Smooth muscle cell (in vitro differentiated cells): ENCODE data around the gene CCDC9B. TPM values are rescaled to one million over a fixed set of nuclear protein-coding genes. Genes with fewer than 3 reads are reported as not detected.
A peak's percentile ranks its signal among the peaks of the same experiment; 100 is the strongest.

Source experiments
- DNase-seq: peaks from one replicate; lab custom pipeline; 2025; ENCODE audit not compliant: unreplicated experiment; lab: John Stamatoyannopoulos, UW
- H2AFZ ChIP-seq: fragments of 200-600 bp; sonication (generic); 2 replicates; pipeline ENCODE4 v1.6.0; 2016; ENCODE audit warnings: antibody characterized with exemption, low read depth, mild to moderate bottlenecking
- H3F3A ChIP-seq: fragments of 200-600 bp; sonication (generic); 2 replicates; pipeline ENCODE4 v1.6.0; 2017; ENCODE audit warnings: antibody characterized with exemption, low read depth
- H3K27ac ChIP-seq: fragments of 200-600 bp; sonication (generic); 2 replicates; pipeline ENCODE4 v1.5.1; 2016; ENCODE audit warnings: low read depth, mild to moderate bottlenecking
- H3K27me3 ChIP-seq: fragments of 200-600 bp; sonication (generic); 2 replicates; pipeline ENCODE4 v1.6.1; 2016; ENCODE audit warnings: low read depth, mild to moderate bottlenecking
- H3K36me3 ChIP-seq: fragments of 200-600 bp; sonication (generic); 2 replicates; pipeline ENCODE4 v1.5.1; 2016; ENCODE audit warnings: low read depth
- H3K4me1 ChIP-seq: fragments of 200-600 bp; sonication (generic); 2 replicates; pipeline ENCODE4 v1.5.1; 2016; ENCODE audit warnings: low read depth
- H3K4me2 ChIP-seq: fragments of 200-600 bp; sonication (generic); 2 replicates; pipeline ENCODE4 v1.6.0; 2016; ENCODE audit warnings: mild to moderate bottlenecking
- H3K4me3 ChIP-seq: fragments of 200-600 bp; sonication (generic); 2 replicates; pipeline ENCODE4 v1.5.1; 2016; ENCODE audit warnings: mild to moderate bottlenecking
- H3K79me2 ChIP-seq: fragments of 200-600 bp; sonication (generic); 2 replicates; pipeline ENCODE4 v1.6.0; 2016; ENCODE audit warnings: low read depth, mild to moderate bottlenecking
- H3K9ac ChIP-seq: fragments of 200-600 bp; sonication (generic); 2 replicates; pipeline ENCODE4 v1.6.0; 2016; ENCODE audit warnings: low read depth
- H3K9me3 ChIP-seq: fragments of 200-600 bp; sonication (generic); replicated peaks from 2 replicates; pipeline ENCODE4 v1.5.1; 2016; ENCODE audit warnings: low read depth
- H4K20me1 ChIP-seq: fragments of 200-600 bp; sonication (generic); 2 replicates; pipeline ENCODE4 v1.6.0; 2016; ENCODE audit warnings: low read depth
- WGBS: methylation state at CpG from one replicate; pipeline ENCODE4 v1.1.7; 2016; ENCODE audit warnings: low lambda C conversion rate; 5-methylcytosine and 5-hydroxymethylcytosine counted together
- polyA plus RNA-seq: library from polyadenylated mRNA; unstranded; fragments of >200 nt; fragmentation: Nextera tagmentation; extraction: Ambion mirVana; gene quantifications from 2 replicates; pipeline ENCODE4 v1.2.1, GENCODE V29; 2016
- total RNA-seq: library from RNA; depleted of rRNA; stranded (reverse); fragments of >200 nt; gene quantifications from 2 replicates; pipeline ENCODE4 v1.2.3, GENCODE V29; 2014
- TF ChIP-seq, protein P1 (sequence below): fragments of 200-600 bp; sonication (generic); IDR thresholded peaks from 2 replicates; pipeline ENCODE4 v1.5.1; 2017; ENCODE audit warnings: borderline replicate concordance, mild to moderate bottlenecking, antibody characterized with exemption; ENCODE audit not compliant: insufficient read depth, poor library complexity, severe bottlenecking

CCDC9B gene
- total and polyA plus RNA-seq, 2 experiments from 2014 or later: 0.97 to 3.8 TPM

- Histone ChIP-seq H3K27ac (no peak overlapping the region), H3F3A (no peaks in the 10 kb centered on the region), H3K79me2 (no peaks in the 10 kb centered on the region), H4K20me1 (no peaks in the 10 kb centered on the region), H3K9me3 (no peaks in the 10 kb centered on the region), H3K4me3 (no peak overlapping the region), H3K4me2 (no peak overlapping the region), H3K4me1 (no peaks in the 10 kb centered on the region), H3K27me3 (no peaks in the 10 kb centered on the region), H2AFZ (no peak overlapping the region), H3K9ac (no peak overlapping the region), H3K36me3 (no peaks in the 10 kb centered on the region)
- TF ChIP-seq, protein P1, sequence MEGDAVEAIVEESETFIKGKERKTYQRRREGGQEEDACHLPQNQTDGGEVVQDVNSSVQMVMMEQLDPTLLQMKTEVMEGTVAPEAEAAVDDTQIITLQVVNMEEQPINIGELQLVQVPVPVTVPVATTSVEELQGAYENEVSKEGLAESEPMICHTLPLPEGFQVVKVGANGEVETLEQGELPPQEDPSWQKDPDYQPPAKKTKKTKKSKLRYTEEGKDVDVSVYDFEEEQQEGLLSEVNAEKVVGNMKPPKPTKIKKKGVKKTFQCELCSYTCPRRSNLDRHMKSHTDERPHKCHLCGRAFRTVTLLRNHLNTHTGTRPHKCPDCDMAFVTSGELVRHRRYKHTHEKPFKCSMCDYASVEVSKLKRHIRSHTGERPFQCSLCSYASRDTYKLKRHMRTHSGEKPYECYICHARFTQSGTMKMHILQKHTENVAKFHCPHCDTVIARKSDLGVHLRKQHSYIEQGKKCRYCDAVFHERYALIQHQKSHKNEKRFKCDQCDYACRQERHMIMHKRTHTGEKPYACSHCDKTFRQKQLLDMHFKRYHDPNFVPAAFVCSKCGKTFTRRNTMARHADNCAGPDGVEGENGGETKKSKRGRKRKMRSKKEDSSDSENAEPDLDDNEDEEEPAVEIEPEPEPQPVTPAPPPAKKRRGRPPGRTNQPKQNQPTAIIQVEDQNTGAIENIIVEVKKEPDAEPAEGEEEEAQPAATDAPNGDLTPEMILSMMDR: no peak
- WGBS: 19% methylated on average over 2 of the region's 2 CpGs
- DNase-seq: no peak
These were observed 32.2 kb upstream of the CCDC9B start for GRCh38 chr15:40372981-40373380.

- no peaks in the 10 kb centered on the region for H3K79me2 ChIP-seq
- no peaks in the 10 kb centered on the region for H3K27me3 ChIP-seq
- no peak overlapping the region for H3K9ac ChIP-seq
- DNase-seq: no peak
- no peak overlapping the region for H3K27ac ChIP-seq
- no peaks in the 10 kb centered on the region for H3K9me3 ChIP-seq
- no peak overlapping the region for H3K4me3 ChIP-seq
- 93% methylated on average over 13 of the region's 13 CpGs for WGBS
- no peaks in the 10 kb centered on the region for H3F3A ChIP-seq
- no peak overlapping the region for H2AFZ ChIP-seq
- no peaks in the 10 kb centered on the region for H3K36me3 ChIP-seq
- TF ChIP-seq, protein P1: no peak
- H3K4me1 ChIP-seq: no peaks in the 10 kb centered on the region
- no peaks in the 10 kb centered on the region for H4K20me1 ChIP-seq
- no peak overlapping the region for H3K4me2 ChIP-seq
These were observed 29.2 kb upstream of the CCDC9B start for GRCh38 chr15:40369971-40370370.

- no peaks in the 10 kb centered on the region for H3K79me2 ChIP-seq
- no peak overlapping the region for H3K9ac ChIP-seq
- DNase-seq: no peak
- no peak overlapping the region for H3K4me3 ChIP-seq
- no peaks in the 10 kb centered on the region for H3K36me3 ChIP-seq
- no peaks in the 10 kb centered on the region for H4K20me1 ChIP-seq
- H3K27me3 ChIP-seq: no peaks in the 10 kb centered on the region
- WGBS: 93% methylated on average over 9 of the region's 10 CpGs
- TF ChIP-seq, protein P1: no peak
- H3K27ac ChIP-seq: no peak overlapping the region
- H3K4me2 ChIP-seq: no peak overlapping the region
- no peaks in the 10 kb centered on the region for H3K9me3 ChIP-seq
- H2AFZ ChIP-seq: no peak overlapping the region
- H3K4me1 ChIP-seq: no peaks in the 10 kb centered on the region
- H3F3A ChIP-seq: no peaks in the 10 kb centered on the region
These were observed 28.7 kb upstream of the CCDC9B start for GRCh38 chr15:40369474-40369869.

DNA sequence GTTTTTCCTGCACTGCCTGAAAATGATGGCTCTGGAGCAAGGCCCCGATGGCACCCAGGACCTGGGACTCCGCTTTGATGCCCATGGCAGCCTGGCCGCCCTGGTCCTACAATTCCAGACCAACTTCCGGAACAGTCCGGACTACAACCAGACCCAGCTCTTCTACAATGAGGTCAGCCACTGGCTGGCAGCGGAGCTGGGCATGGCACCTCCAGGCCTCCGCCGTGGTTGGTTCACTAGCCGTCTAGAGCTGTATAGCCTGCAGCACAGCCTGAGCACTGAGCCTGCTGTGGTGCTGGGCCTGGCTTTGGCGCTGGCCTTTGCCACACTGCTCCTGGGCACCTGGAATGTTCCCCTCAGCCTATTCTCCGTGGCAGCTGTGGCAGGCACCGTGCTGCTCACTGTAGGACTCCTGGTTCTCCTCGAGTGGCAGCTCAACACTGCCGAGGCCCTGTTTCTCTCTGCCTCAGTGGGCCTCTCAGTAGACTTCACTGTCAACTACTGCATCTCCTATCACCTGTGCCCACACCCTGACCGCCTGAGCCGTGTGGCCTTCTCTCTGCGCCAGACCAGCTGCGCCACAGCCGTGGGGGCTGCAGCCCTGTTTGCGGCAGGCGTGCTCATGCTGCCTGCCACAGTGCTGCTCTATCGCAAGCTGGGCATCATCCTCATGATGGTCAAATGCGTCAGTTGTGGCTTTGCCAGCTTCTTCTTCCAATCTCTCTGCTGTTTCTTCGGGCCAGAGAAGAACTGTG is 28.2 kb upstream of the CCDC9B start:
- Histone ChIP-seq H3K4me2 (no peak overlapping the region), H3K9ac (no peak overlapping the region), H3K79me2 (no peaks in the 10 kb centered on the region), H3K4me3 (no peak overlapping the region), H2AFZ (peak overlapping the region; percentile 9), H3F3A (no peaks in the 10 kb centered on the region), H3K36me3 (no peaks in the 10 kb centered on the region), H3K27me3 (no peaks in the 10 kb centered on the region), H3K9me3 (no peaks in the 10 kb centered on the region), H3K27ac (no peak overlapping the region), H3K4me1 (no peaks in the 10 kb centered on the region), H4K20me1 (no peaks in the 10 kb centered on the region)
- TF ChIP-seq, protein P1: no peak
- no peak for DNase-seq
- WGBS: 96% methylated on average over 24 of the region's 24 CpGs
